GM12878 (cell line): ENCODE measurements around the gene ZNF552.

Experiments used
- BCL11A ChIP-seq: IDR thresholded peaks from 2 replicates; pipeline ENCODE4 v1.6.1; 2011; ENCODE audit warnings: low read depth, low read length
- BHLHE40 ChIP-seq, 2 experiments: fragments of 450-650 bp in 1 of 2; IDR thresholded peaks; 2 replicates each; pipeline ENCODE4 v1.6.1; 2011 to 2017; ENCODE audit warnings: low read depth in 2 of 2, borderline replicate concordance in 1 of 2, improper control_type of control experiment in 1 of 2, low read length in 1 of 2, mild to moderate bottlenecking in 1 of 2
- CEBPB ChIP-seq, 2 experiments: fragments of 150-350 bp in 1 of 2; IDR thresholded peaks; 2 replicates each; pipeline ENCODE4 v1.6.1; 2012 to 2014; ENCODE audit warnings: low read depth in 2 of 2, low read length in 2 of 2, borderline replicate concordance in 1 of 2, inconsistent platforms in 1 of 2
- CTCF ChIP-seq, 3 experiments: IDR thresholded peaks in 2 of 3; conservative IDR thresholded peaks in 1 of 3; 2 replicates each; pipeline ENCODE4 v1.5.1; 2011; ENCODE audit warnings: low read depth in 3 of 3, low read length in 3 of 3, mild to moderate bottlenecking in 3 of 3, control low read depth in 2 of 3, moderate library complexity in 2 of 3, inconsistent platforms in 1 of 3, mixed read lengths in 1 of 3; ENCODE audit not compliant: control insufficient read depth in 2 of 3, insufficient read depth in 1 of 3; ENCODE audit errors: extremely low read depth in 1 of 3
- EGR1 ChIP-seq, 2 experiments: IDR thresholded peaks; 1 replicate in 1 of 2; 2 replicates in 1 of 2; pipeline ENCODE4 v1.6.1; 2011 to 2012; ENCODE audit warnings: low read depth in 2 of 2, low read length in 2 of 2, borderline replicate concordance in 1 of 2, mild to moderate bottlenecking in 1 of 2, moderate library complexity in 1 of 2
- FOXM1 ChIP-seq: IDR thresholded peaks from 2 replicates; pipeline ENCODE4 v1.6.1; 2012; ENCODE audit warnings: low read depth, mild to moderate bottlenecking, inconsistent platforms, low read length, moderate library complexity
- NR2C2 ChIP-seq: IDR thresholded peaks from 2 replicates; pipeline ENCODE4 v1.6.1; 2011; ENCODE audit warnings: borderline replicate concordance, low read depth; ENCODE audit not compliant: control insufficient read depth, insufficient read length
- RCOR1 ChIP-seq: conservative IDR thresholded peaks from 2 replicates; pipeline ENCODE4 v1.6.1; 2012; ENCODE audit warnings: low read depth, low read length, improper control_type of control experiment
- SIN3A ChIP-seq: IDR thresholded peaks from 2 replicates; pipeline ENCODE4 v1.6.1; 2012; ENCODE audit warnings: low read depth, low read length, improper control_type of control experiment
- WRNIP1 ChIP-seq: IDR thresholded peaks from 2 replicates; pipeline ENCODE4 v1.6.1; 2011; ENCODE audit warnings: low read depth, low read length, improper control_type of control experiment, borderline replicate concordance
- ZNF622 ChIP-seq: fragments of 450-650 bp; IDR thresholded peaks from 2 replicates; pipeline ENCODE4 v1.6.1; 2017; ENCODE audit warnings: mild to moderate bottlenecking, inconsistent platforms

GRCh38 chr19:57803265-57803593 is 11.5 kb downstream of the ZNF552 start:
- TF ChIP-seq BHLHE40 (IDR thresholded peaks at IDR 0.05; ENCODE audit: borderline replicate concordance in 1 of 2, low read depth in 2 of 2, low read length in 1 of 2): no peak
- TF ChIP-seq EGR1 (IDR thresholded peaks at IDR 0.05; ENCODE audit: borderline replicate concordance in 1 of 2, low read depth in 2 of 2, low read length in 2 of 2): no peak
- no peak for TF ChIP-seq CTCF (IDR thresholded peaks at IDR 0.05 in 2 of 3, conservative IDR thresholded peaks at IDR 0.05 in 1 of 3; ENCODE audit: control insufficient read depth in 2 of 3, extremely low read depth in 1 of 3, insufficient read depth in 1 of 3, low read depth in 3 of 3, low read length in 3 of 3)
- TF ChIP-seq CEBPB (IDR thresholded peaks at IDR 0.05; ENCODE audit: borderline replicate concordance in 1 of 2, low read depth in 2 of 2, low read length in 2 of 2): no peak
- no peak for TF ChIP-seq SIN3A
- no peak for TF ChIP-seq ZNF622
- TF ChIP-seq RCOR1: no peak
- no peak for TF ChIP-seq BCL11A
- no peak for TF ChIP-seq WRNIP1
- no peak for TF ChIP-seq FOXM1
- no peak for TF ChIP-seq NR2C2
